Parathyroid adenoma (tissue), 2 donors: ENCODE measurements around the gene NTPCR.

Experiments
- H2AFZ ChIP-seq: fragments of 300-600 bp; sonication (generic); one replicate; pipeline ENCODE4 v1.7.0; 2017; ENCODE audit warnings: antibody characterized with exemption, mild to moderate bottlenecking
- H3K27ac ChIP-seq: fragments of 300-600 bp; sonication (generic); one replicate; pipeline ENCODE4 v1.7.0; 2017
- H3K27me3 ChIP-seq: fragments of 300-600 bp; sonication (generic); one replicate; pipeline ENCODE4 v1.7.0; 2017; ENCODE audit warnings: low read length; ENCODE audit not compliant: control insufficient read depth, insufficient read depth
- H3K36me3 ChIP-seq: fragments of 300-600 bp; sonication (generic); one replicate; pipeline ENCODE4 v1.7.0; 2017; ENCODE audit warnings: low read length; ENCODE audit not compliant: control insufficient read depth, insufficient read depth
- H3K4me1 ChIP-seq: fragments of 300-600 bp; sonication (generic); one replicate; pipeline ENCODE4 v1.7.0; 2017; ENCODE audit warnings: control low read depth
- H3K4me2 ChIP-seq: fragments of 300-600 bp; sonication (generic); one replicate; pipeline ENCODE4 v1.7.0; 2017; ENCODE audit warnings: low read length
- H3K4me3 ChIP-seq: fragments of 300-600 bp; sonication (generic); one replicate; pipeline ENCODE4 v1.7.0; 2017; ENCODE audit warnings: low read depth, low read length
- H3K79me2 ChIP-seq: fragments of 300-600 bp; sonication (generic); one replicate; pipeline ENCODE4 v1.7.0; 2017; ENCODE audit warnings: control low read depth
- H3K9ac ChIP-seq: fragments of 300-600 bp; sonication (generic); one replicate; pipeline ENCODE4 v1.7.0; 2017; ENCODE audit warnings: mild to moderate bottlenecking
- H3K9me3 ChIP-seq: fragments of 300-600 bp; sonication (generic); one replicate; pipeline ENCODE4 v1.7.0; 2017; ENCODE audit warnings: low read length; ENCODE audit not compliant: control insufficient read depth
- TF ChIP-seq, protein P1 (sequence below): fragments of 300-600 bp; sonication (generic); IDR thresholded peaks from one replicate; pipeline ENCODE4 v1.7.0; 2017; ENCODE audit warnings: antibody characterized with exemption, mild to moderate bottlenecking
- donor health status: primary hyperparathyroidism.

The NTPCR gene

GRCh38 chr1:233016798-233017197 lies 66.4 kb downstream of the NTPCR start:
- Histone ChIP-seq H3K36me3 (no peaks in the 10 kb centered on the region), H3K27me3 (no peaks in the 10 kb centered on the region), H3K9me3 (no peaks in the 10 kb centered on the region), H2AFZ (no peak overlapping the region), H3K4me1 (no peaks in the 10 kb centered on the region), H3K79me2 (no peaks in the 10 kb centered on the region), H3K27ac (no peak overlapping the region), H3K9ac (no peak overlapping the region), H3K4me3 (no peak overlapping the region), H3K4me2 (no peak overlapping the region)
- TF ChIP-seq, protein P1, sequence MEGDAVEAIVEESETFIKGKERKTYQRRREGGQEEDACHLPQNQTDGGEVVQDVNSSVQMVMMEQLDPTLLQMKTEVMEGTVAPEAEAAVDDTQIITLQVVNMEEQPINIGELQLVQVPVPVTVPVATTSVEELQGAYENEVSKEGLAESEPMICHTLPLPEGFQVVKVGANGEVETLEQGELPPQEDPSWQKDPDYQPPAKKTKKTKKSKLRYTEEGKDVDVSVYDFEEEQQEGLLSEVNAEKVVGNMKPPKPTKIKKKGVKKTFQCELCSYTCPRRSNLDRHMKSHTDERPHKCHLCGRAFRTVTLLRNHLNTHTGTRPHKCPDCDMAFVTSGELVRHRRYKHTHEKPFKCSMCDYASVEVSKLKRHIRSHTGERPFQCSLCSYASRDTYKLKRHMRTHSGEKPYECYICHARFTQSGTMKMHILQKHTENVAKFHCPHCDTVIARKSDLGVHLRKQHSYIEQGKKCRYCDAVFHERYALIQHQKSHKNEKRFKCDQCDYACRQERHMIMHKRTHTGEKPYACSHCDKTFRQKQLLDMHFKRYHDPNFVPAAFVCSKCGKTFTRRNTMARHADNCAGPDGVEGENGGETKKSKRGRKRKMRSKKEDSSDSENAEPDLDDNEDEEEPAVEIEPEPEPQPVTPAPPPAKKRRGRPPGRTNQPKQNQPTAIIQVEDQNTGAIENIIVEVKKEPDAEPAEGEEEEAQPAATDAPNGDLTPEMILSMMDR = no peak

- Histone ChIP-seq H3K9me3 (no peaks in the 10 kb centered on the region), H2AFZ (no peak overlapping the region), H3K27me3 (no peaks in the 10 kb centered on the region), H3K4me3 (no peak overlapping the region), H3K4me2 (no peak overlapping the region), H3K27ac (no peak overlapping the region), H3K9ac (no peak overlapping the region), H3K79me2 (no peaks in the 10 kb centered on the region), H3K4me1 (no peaks in the 10 kb centered on the region), H3K36me3 (no peaks in the 10 kb centered on the region)
- TF ChIP-seq, protein P1 = no peak
These were observed 68.7 kb downstream of the NTPCR start for GRCh38 chr1:233019083-233019482.

- Histone ChIP-seq H3K36me3 (no peaks in the 10 kb centered on the region), H3K79me2 (no peaks in the 10 kb centered on the region), H3K9me3 (no peaks in the 10 kb centered on the region), H3K27ac (no peak overlapping the region), H2AFZ (no peak overlapping the region), H3K4me3 (no peak overlapping the region), H3K27me3 (no peaks in the 10 kb centered on the region), H3K9ac (no peak overlapping the region), H3K4me1 (no peaks in the 10 kb centered on the region), H3K4me2 (no peak overlapping the region)
- TF ChIP-seq, protein P1 = no peak
These were observed 69.4 kb downstream of the NTPCR start for GRCh38 chr1:233019778-233020325.

DNA sequence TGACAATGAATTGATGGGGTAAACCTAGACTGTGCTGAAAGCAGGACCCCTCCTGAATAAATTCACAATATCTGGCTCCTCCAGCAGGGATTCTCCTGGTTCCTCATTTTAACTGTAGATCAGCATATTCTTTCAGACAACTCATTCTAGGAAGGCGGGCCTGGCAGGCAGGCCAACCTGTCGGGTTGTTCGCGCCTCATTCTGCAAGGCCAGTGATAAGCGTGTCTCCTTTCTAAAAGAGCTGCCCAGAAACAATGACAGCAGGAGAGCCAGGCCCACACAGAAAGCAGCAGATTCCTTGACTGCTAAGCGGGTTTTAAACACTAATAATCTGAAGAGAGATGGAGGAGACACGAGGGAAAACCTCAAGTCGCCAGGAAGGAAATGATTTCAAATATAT lies 70.0 kb downstream of the NTPCR start:
- no peak overlapping the region for H2AFZ ChIP-seq
- H3K27ac ChIP-seq = no peak overlapping the region
- H3K4me3 ChIP-seq = no peak overlapping the region
- TF ChIP-seq, protein P1 = no peak
- H3K36me3 ChIP-seq = no peaks in the 10 kb centered on the region
- H3K79me2 ChIP-seq = no peaks in the 10 kb centered on the region
- no peaks in the 10 kb centered on the region for H3K9me3 ChIP-seq
- no peaks in the 10 kb centered on the region for H3K4me1 ChIP-seq
- no peaks in the 10 kb centered on the region for H3K27me3 ChIP-seq
- H3K4me2 ChIP-seq = no peak overlapping the region
- no peak overlapping the region for H3K9ac ChIP-seq

DNA sequence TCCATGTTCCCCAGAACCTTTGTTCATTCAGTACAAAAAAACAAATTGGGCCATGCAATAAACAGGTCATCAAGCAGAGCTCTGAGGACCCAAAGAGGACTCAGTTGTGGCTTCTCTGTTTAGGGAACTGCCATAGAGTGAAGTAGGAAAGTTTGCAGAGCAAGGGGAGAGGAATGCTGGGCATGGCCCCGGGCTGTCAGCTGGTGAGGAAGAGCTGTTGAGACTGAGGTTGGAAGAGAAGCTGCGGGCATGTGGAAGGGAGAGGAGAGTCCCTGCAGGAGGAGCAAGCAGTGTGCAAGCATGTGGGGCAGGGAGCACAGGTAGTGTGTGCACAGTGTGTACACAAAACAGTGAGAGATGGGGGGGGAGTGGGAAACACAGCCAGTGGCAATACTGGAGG lies 71.8 kb downstream of the NTPCR start:
- Histone ChIP-seq H3K9me3 (no peaks in the 10 kb centered on the region), H3K27ac (no peak overlapping the region), H3K27me3 (no peaks in the 10 kb centered on the region), H2AFZ (no peak overlapping the region), H3K9ac (no peak overlapping the region), H3K36me3 (no peaks in the 10 kb centered on the region), H3K4me2 (no peak overlapping the region), H3K4me3 (no peak overlapping the region), H3K4me1 (no peaks in the 10 kb centered on the region), H3K79me2 (no peaks in the 10 kb centered on the region)
- TF ChIP-seq, protein P1 = no peak
